Stimulated activated CD8-positive, alpha-beta memory T cell treated with anti-CD3 and anti-CD28 coated beads, Interleukin-15, amount 100 ng/mL, for 24 hours (primary cell): ENCODE data around the gene GARS1.

ENCODE experiments used
- DNase-seq: peaks from one replicate; pipeline ENCODE4 v3.0.0-alpha.2; 2020; ENCODE audit warnings: low read depth

The GARS1 gene

DNA sequence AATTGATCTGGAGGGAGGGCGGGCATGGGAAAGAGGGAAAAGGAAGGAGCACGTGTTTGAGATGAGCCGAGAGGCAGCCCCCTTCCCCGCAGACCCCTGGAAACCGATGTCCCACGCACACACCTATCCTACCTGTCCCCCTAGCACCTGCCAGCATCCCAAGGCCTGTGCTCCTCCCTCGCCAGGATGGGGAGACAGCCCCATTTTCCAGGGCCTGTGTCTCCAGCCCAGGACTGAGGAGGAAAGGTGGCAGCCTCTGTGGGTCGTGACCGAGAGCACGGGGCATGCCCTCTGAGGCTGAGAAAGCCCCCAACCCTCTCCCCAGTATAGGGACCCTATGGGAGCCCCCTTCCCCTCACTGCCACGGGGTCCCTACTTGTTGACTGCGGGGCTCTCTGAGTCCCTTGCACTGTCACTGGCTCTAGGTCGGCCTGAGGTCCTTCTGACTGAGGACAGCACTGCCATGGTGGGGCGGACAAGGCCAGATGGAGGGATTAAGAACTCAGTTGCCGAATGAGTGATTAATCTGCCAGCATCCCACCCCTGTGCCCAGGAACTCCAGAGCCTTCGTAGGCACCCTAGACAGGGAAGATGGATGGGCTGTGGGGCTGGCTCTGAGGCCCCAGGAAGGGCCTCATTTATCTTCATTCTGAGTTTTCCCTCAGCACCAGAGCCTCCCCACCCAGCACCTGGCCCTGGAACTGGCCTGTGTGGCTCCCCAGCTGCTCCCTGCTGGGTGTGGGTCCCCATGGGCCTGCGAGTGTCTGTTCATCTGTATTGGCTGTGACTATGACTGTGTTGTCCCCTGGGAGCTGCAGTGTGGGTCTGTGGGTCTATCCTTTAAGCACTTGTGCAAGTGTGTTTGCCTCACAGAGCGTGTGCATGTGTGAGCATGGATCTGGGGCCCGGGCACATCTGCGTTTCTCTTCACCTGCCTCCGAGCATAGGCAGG is 61.6 kb downstream of the GARS1 start:
- DNase-seq = no peak

- no peak for DNase-seq
Observed at GRCh38 chr7:30657131-30657530, 62.5 kb downstream of the GARS1 start.

- no peak for DNase-seq
Observed at GRCh38 chr7:30658479-30659074, 63.9 kb downstream of the GARS1 start.

GRCh38 chr7:30659312-30659711 is 64.6 kb downstream of the GARS1 start:
- no peak for DNase-seq

DNA sequence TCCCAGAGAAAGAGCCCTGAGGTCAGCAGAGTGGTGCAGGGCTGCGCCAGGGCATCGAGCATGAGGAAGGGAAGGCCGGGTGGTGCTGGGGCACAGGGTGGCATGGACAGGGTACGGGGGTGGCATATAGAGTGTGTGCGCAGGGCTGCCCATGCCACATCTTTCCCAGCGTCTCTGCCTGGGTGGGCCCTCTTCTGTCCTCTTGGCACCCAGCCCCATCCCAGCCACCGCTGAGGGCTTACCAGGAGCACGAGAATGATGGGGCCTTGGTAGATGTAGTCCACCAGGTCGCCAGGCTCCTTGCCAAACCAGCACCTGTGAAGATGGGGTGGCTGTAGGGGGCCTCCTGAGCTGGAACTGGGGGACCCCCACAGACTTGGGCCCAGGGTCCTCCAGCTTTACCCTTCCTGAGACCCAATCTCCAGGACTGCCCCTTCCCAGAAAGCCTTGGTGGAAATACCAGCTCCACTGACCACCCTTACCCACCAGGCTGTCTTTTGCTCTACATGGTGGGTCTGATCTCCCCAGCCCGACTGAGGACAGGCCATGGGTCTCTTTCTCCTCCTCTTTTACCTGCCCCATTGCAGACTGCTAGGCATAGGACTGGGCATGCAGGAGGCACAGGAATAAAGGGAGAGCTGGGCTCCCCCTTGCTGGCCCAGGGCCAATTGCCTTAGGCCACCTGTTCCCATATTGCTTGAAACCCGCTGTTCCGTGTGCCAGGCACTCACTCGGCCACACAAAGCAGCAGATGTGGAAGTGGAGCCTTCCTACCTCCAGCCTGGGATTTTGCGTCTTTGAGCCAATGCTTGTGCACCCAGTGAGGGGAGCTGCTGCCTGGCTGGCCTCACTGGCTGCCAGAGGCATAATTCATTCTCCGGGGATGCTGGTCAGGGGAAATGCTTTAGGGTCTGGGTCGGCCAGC is 65.9 kb downstream of the GARS1 start:
- no peak for DNase-seq

DNA sequence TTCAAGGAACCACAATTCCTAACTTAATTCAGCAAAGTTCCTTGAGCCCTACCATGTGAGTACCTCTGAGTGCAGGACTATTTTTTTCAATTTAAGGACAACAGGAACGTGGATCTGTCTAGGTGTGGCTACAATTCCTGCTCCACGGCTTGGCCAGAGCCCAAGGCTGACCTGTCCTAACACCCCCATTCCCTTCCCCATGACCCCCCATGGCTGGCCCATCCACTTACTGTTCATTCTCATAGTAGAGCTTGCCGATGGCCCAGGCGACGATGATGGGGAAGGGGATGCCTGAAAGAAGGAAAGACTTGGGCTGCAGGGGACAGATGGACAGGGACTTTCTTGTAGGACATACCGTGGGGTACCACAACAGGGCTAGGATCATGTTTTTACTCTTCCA is 67.2 kb downstream of the GARS1 start:
- DNase-seq = no peak

GRCh38 chr7:30662431-30662939 is 67.8 kb downstream of the GARS1 start:
- DNase-seq = no peak

GRCh38 chr7:30663414-30663813 is 68.7 kb downstream of the GARS1 start:
- no peak for DNase-seq

DNA sequence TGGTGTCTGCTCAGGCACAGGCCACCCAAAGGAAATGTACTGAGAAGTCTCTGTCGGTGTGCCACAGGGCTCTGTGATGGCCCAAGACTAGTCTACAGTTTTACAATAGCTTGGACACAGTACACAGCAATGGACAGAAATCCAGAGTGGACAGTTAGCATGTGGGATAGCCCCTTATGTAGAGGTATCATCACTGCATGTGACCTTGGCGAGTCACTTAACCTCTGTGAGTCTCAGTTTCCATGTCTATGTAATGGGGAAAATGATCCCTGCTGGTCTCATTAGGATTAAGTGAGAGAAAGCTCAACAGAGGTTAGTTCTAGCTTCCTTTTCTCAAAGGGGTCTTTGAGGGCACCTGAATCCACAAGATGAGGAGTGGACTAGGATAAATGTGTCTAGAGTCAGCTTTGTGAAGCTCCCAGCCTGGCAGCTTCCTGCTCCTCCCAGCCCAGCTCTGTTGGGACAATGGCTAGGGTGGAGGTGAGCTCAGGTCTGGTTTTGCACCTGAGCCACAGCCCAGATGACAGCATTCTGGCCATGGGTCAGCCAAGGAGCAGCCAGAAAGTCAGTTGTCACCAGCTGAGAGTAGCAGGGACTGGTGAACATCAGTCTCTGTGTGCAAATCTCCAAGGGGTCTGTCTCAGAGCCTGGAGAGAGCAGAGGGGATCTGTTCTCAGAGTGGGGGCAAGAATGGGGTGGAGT is 69.7 kb downstream of the GARS1 start:
- no peak for DNase-seq

GRCh38 chr7:30665043-30665442 is 70.4 kb downstream of the GARS1 start:
- DNase-seq = no peak

DNA sequence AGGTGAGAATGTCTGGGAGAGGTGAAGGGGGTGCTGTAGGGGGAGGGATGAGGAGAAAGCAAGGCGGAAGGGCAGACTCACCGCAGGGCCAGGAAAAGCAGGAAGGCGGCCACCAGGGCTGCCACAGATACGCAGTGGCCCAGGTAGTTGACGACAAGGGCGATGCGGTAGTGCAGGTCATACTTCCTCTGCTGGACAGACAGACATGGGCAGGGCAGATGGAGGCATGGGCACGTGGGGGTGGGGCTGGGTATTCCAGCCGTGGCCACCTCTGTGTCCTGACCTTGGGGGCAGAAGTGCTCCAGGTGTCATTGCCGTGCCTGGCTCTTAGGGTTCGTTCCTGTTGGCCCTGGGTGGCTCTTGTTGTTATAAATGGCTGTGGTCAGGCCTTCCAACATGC is 70.8 kb downstream of the GARS1 start:
- no peak for DNase-seq

DNA sequence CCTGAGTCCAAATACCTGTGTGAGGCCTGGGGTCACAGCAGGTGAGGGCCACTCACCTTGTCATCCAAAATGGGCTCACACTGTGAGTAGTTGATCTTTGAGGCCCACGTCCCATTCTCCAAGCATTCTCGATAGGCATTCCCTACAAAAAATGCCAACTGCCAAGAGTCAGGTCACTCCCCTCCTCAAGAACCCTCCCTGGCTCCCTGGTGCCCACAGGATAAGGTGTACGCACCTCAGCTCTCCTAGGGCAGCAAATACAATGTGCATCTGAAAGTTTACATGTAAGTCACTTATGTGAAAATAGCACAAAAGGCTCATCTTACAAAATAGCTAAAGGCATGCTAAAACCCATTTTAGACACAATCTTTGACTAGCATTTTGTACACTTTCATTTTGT is 72.5 kb downstream of the GARS1 start:
- no peak for DNase-seq

DNA sequence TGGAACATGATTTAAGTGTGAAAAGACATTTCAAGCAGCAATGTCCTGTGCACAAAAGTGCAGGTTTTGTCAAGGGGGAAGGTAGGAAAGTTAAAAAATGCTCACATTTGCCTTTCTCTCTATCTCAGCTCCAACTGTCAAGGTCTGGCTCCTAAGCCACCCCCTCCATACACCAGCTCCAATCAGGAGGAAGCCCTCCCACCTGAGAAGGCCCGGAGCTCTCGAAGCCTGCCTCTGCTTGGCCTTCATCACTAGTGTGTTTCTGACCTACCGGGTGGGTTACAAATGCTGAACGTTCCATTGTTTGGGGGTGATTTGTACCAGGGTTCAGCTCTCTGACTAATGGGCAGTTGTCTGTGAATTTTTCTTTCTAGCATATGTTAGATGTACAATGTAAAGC is 73.4 kb downstream of the GARS1 start:
- no peak for DNase-seq

GRCh38 chr7:30671793-30672465 is 77.3 kb downstream of the GARS1 start:
- no peak for DNase-seq

DNA sequence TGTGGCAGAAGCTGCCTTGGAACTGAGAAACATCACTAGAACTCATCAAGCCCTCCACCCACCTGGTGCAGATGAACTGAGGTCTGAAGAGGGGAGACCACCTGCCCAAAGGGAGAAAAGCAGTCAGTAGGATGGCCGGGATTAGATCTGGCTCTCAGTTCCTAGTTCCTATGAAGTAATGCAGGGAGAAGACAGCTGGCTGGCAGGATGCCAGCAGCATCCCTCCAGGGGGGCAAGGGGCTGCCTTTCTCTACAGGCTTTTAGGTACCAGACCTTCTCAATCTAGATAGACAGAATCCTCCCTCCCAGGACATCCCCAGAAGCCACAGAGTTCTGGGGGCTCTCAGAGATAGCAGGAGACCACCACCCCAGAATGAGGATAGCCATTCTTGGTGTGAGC is 79.7 kb downstream of the GARS1 start:
- DNase-seq = no peak

GRCh38 chr7:30674876-30675275 is 80.2 kb downstream of the GARS1 start:
- no peak for DNase-seq

DNA sequence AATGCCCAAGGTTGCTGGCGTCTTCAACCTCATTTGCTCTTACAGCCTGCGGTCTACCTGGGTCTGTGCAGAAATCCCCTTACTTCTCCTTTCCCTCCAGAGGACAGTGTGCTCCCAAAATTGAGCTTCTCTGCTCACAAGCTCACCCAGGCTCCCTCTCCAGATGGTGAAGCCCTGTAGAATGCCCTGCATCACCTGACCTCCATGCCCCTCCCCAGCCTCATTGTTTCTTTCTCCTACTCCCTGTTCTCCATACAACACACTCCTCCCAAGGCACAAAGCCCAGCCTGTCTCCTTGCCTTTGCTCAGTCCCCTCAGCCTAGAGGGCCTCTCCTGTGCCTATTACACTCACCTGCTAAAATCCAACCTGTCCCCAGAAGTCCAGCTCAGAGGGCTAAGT is 84.1 kb downstream of the GARS1 start:
- no peak for DNase-seq

- no peak for DNase-seq
Observed at GRCh38 chr7:30679664-30680063, 85.0 kb downstream of the GARS1 start.

GRCh38 chr7:30681331-30681797 is 86.7 kb downstream of the GARS1 start:
- no peak for DNase-seq

- no peak for DNase-seq
Observed at GRCh38 chr7:30681815-30682211, 87.1 kb downstream of the GARS1 start.
